ENCODE data around the gene WAPL.

DNA sequence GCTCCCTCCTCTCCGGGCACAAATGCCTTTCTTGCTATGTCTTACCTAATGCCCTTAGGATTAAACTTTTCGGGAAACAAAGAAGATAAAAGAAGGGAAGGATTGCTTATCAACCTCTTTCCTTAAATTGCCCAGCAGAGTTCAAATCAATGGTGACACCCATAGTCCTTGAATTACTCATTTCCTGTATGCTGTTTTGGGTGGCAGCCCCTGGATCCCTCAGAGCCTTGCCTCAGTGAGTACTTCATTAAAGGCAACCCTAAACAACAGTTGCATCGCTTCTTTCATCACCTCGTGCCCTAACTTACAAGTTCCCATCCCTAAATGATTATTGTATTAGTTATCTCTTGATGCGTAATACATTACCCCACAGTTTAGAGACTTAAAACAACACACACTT, 31.6 kb upstream of the WAPL start:
- TF ChIP-seq TAF1 (IDR thresholded peaks at IDR 0.05; ENCODE audit: borderline replicate concordance, low read depth, low read length) (no peak), NRF1 (IDR thresholded peaks at IDR 0.05; ENCODE audit: low read depth, low read length) (no peak)
- TF ChIP-seq, protein P1, sequence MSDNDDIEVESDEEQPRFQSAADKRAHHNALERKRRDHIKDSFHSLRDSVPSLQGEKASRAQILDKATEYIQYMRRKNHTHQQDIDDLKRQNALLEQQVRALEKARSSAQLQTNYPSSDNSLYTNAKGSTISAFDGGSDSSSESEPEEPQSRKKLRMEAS (IDR thresholded peaks at IDR 0.05; ENCODE audit: low read depth), result no peak
- TF ChIP-seq, protein P2, sequence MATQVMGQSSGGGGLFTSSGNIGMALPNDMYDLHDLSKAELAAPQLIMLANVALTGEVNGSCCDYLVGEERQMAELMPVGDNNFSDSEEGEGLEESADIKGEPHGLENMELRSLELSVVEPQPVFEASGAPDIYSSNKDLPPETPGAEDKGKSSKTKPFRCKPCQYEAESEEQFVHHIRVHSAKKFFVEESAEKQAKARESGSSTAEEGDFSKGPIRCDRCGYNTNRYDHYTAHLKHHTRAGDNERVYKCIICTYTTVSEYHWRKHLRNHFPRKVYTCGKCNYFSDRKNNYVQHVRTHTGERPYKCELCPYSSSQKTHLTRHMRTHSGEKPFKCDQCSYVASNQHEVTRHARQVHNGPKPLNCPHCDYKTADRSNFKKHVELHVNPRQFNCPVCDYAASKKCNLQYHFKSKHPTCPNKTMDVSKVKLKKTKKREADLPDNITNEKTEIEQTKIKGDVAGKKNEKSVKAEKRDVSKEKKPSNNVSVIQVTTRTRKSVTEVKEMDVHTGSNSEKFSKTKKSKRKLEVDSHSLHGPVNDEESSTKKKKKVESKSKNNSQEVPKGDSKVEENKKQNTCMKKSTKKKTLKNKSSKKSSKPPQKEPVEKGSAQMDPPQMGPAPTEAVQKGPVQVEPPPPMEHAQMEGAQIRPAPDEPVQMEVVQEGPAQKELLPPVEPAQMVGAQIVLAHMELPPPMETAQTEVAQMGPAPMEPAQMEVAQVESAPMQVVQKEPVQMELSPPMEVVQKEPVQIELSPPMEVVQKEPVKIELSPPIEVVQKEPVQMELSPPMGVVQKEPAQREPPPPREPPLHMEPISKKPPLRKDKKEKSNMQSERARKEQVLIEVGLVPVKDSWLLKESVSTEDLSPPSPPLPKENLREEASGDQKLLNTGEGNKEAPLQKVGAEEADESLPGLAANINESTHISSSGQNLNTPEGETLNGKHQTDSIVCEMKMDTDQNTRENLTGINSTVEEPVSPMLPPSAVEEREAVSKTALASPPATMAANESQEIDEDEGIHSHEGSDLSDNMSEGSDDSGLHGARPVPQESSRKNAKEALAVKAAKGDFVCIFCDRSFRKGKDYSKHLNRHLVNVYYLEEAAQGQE (IDR thresholded peaks at IDR 0.05; ENCODE audit: low read depth, low read length), result no peak
